Body of pancreas (tissue), 4 donors: ENCODE results near the gene MSN. TPM values are rescaled to one million over a fixed set of nuclear protein-coding genes. Genes with fewer than 3 reads are reported as not detected.

ENCODE experiments used
- ATAC-seq: fragments of 150-250 bp; one replicate; pipeline ENCODE4 v1.9.1; 2016
- DNase-seq, 4 donors: peaks; one replicate each; pipeline ENCODE4 v3.0.0-alpha.2; 2019
- H3K27ac ChIP-seq, 4 donors: fragments of 200-600 bp; sonication (generic); 1 replicate in 3 of 4; 2 replicates in 1 of 4; pipeline versions ENCODE4 v1.5.1 to v1.6.1; 2016 to 2019; ENCODE audit warnings: mild to moderate bottlenecking in 1 of 4, mixed read lengths in 1 of 4, moderate library complexity in 1 of 4
- H3K27me3 ChIP-seq, 2 donors: fragments of 200-600 bp; sonication (generic); one replicate each; pipeline ENCODE4 v1.6.0; 2016; ENCODE audit warnings: mild to moderate bottlenecking in 1 of 2
- H3K36me3 ChIP-seq, 2 donors: fragments of 200-600 bp; sonication (generic); replicated peaks in 1 of 2; 2 replicates each; pipeline ENCODE4 v1.5.1; 2016; ENCODE audit warnings: low read depth in 2 of 2; ENCODE audit not compliant: insufficient read depth in 1 of 2
- H3K4me1 ChIP-seq: fragments of 200-600 bp; sonication (generic); one replicate; pipeline ENCODE4 v1.6.0; 2016
- H3K4me3 ChIP-seq, 2 donors: fragments of 200-600 bp; sonication (generic); 1 replicate in 1 of 2; 2 replicates in 1 of 2; pipeline ENCODE4 v1.5.1; 2016 to 2019
- H3K9me3 ChIP-seq, 3 donors: fragments of 200-600 bp; sonication (generic); 1 replicate in 2 of 3; 2 replicates in 1 of 3; pipeline ENCODE4 v1.5.1; 2016
- CTCF ChIP-seq, 7 experiments: fragments of 450-650 bp in 4 of 7; fragments of 200-600 bp in 3 of 7; sonication (generic) in 3 of 7; IDR thresholded peaks; one replicate each; pipeline ENCODE4 v1.5.1; 2016 to 2019; ENCODE audit warnings: antibody characterized with exemption in 7 of 7
- POLR2A ChIP-seq, 3 donors: fragments of 450-650 bp; IDR thresholded peaks; one replicate each; pipeline ENCODE4 v1.6.1; 2016; ENCODE audit warnings: antibody characterized with exemption in 3 of 3, mild to moderate bottlenecking in 2 of 3
- WGBS, 2 donors: methylation state at CpG; one replicate each; pipeline ENCODE4 v1.1.5; 2017; 5-methylcytosine and 5-hydroxymethylcytosine counted together
- intact Hi-C: fragments of 100-400 bp; cut with DNase I; formaldehyde crosslinking; loops from one replicate; pipeline ENCODE4 v1.15.1; 2023
- total RNA-seq, 2 donors: library from RNA; depleted of rRNA; stranded (reverse); fragments of >200 nt; gene quantifications; one replicate each; pipeline ENCODE4 v1.1.0, GENCODE V29; 2016

Gene MSN
- total RNA-seq, 2 donors from 2014 or later = 49.1 to 50.8 TPM

- ATAC-seq (no peak), DNase-seq (no peak)
- Histone ChIP-seq H3K27me3 (no peaks in the 10 kb centered on the region), H3K36me3 (peaks cover 0 to 10% of the 10 kb centered on the region in 2 donors), H3K4me1 (no peaks in the 10 kb centered on the region), H3K9me3 (no peaks in the 10 kb centered on the region), H3K27ac (no peak overlapping the region), H3K4me3 (no peak overlapping the region)
- TF ChIP-seq POLR2A (IDR thresholded peaks at IDR 0.05) (no peak), CTCF (IDR thresholded peaks at IDR 0.05) (no peak)
- intact Hi-C loops = no loop called here
Measured at GRCh38 chrX:65740909-65741308, 73.5 kb downstream of the MSN start.

- DNase-seq (no peak), ATAC-seq (no peak)
- Histone ChIP-seq H3K27ac (no peak overlapping the region), H3K9me3 (no peaks in the 10 kb centered on the region), H3K36me3 (peaks cover 0 to 7% of the 10 kb centered on the region in 2 donors), H3K4me1 (no peaks in the 10 kb centered on the region), H3K27me3 (no peaks in the 10 kb centered on the region), H3K4me3 (no peak overlapping the region)
- no peak for TF ChIP-seq POLR2A (IDR thresholded peaks at IDR 0.05)
- TF ChIP-seq CTCF (IDR thresholded peaks at IDR 0.05) = no peak
- intact Hi-C loops = no loop called here
- 64 to 70% methylated on average over 2 of the region's 2 CpGs for WGBS, 2 donors
Measured at GRCh38 chrX:65741823-65742222, 74.4 kb downstream of the MSN start.

- WGBS, 2 donors = 30 to 40% methylated on average over 1 of the region's 1 CpG
- intact Hi-C loops = no loop called here
- no peak for DNase-seq
- H3K27me3 ChIP-seq = no peaks in the 10 kb centered on the region
- H3K9me3 ChIP-seq = no peaks in the 10 kb centered on the region
- H3K36me3 ChIP-seq = no peaks in the 10 kb centered on the region
- H3K4me3 ChIP-seq = no peak overlapping the region
- TF ChIP-seq CTCF (IDR thresholded peaks at IDR 0.05) (no peak), POLR2A (IDR thresholded peaks at IDR 0.05) (no peak)
- ATAC-seq = no peak
- no peak overlapping the region for H3K27ac ChIP-seq
- no peaks in the 10 kb centered on the region for H3K4me1 ChIP-seq
Measured at GRCh38 chrX:65744965-65745364, 77.5 kb downstream of the MSN start.

- WGBS, 2 donors = 28 to 47% methylated on average over 6 of the region's 6 CpGs
- H3K9me3 ChIP-seq = no peaks in the 10 kb centered on the region
- no peak overlapping the region for H3K27ac ChIP-seq
- ATAC-seq (no peak), DNase-seq (no peak)
- TF ChIP-seq POLR2A (IDR thresholded peaks at IDR 0.05) (no peak), CTCF (IDR thresholded peaks at IDR 0.05) (no peak)
- H3K27me3 ChIP-seq = no peaks in the 10 kb centered on the region
- intact Hi-C loops = no loop called here
- H3K36me3 ChIP-seq = no peaks in the 10 kb centered on the region
- no peaks in the 10 kb centered on the region for H3K4me1 ChIP-seq
- no peak overlapping the region for H3K4me3 ChIP-seq
Measured at GRCh38 chrX:65745427-65745826, 78.0 kb downstream of the MSN start.

GRCh38 chrX:65745992-65746391 is 78.5 kb downstream of the MSN start:
- Histone ChIP-seq H3K27ac (no peak overlapping the region), H3K27me3 (no peaks in the 10 kb centered on the region), H3K4me1 (no peaks in the 10 kb centered on the region), H3K9me3 (no peaks in the 10 kb centered on the region), H3K4me3 (no peak overlapping the region), H3K36me3 (no peaks in the 10 kb centered on the region)
- intact Hi-C loops = no loop called here
- TF ChIP-seq POLR2A (IDR thresholded peaks at IDR 0.05) (no peak), CTCF (IDR thresholded peaks at IDR 0.05) (no peak)
- no peak for ATAC-seq
- no peak for DNase-seq
- 39% methylated on average over 5 of the region's 5 CpGs for WGBS, 2 donors
